Caco-2 (cell line): ENCODE results near the gene HIRA. TPM values are rescaled to one million over a fixed set of nuclear protein-coding genes. Genes with fewer than 3 reads are reported as not detected.

Experiments used
- BruUV-seq: library from RNA; stranded (reverse); fragments of 400-500 nt; replicated peaks from 2 replicates; lab custom pipeline; 2021; lab: Mats Ljungman, UMichigan
- CTCF ChIA-PET: fragments of 300-600 bp; sonication (Branson Sonifier 250); formaldehyde crosslinking; loops from one replicate; lab custom pipeline; 2022; ENCODE audit warnings: antibody characterized with exemption; lab: Charles Lee
- POLR2A ChIA-PET: fragments of 300-600 bp; sonication (Branson Sonifier 250); formaldehyde crosslinking; loops from one replicate; lab custom pipeline; 2022; ENCODE audit warnings: antibody characterized with exemption; lab: Charles Lee
- DNase-seq, 2 experiments: peaks; one replicate each; pipeline versions ENCODE4 v3.0.0 to v3.0.0-alpha.2; 2020 to 2022
- H3K27me3 ChIP-seq: replicated peaks from 2 replicates; pipeline ENCODE4 v1.6.0; 2011; ENCODE audit warnings: low read length; ENCODE audit not compliant: control insufficient read depth, insufficient read depth
- H3K36me3 ChIP-seq: 2 replicates; pipeline ENCODE4 v1.5.1; 2011; ENCODE audit warnings: low read length; ENCODE audit not compliant: control insufficient read depth, insufficient read depth
- H3K4me1 ChIP-seq: fragments of 250-450 bp; sonication (Bioruptor Pico); 2 replicates; pipeline ENCODE4 v1.5.1; 2020; ENCODE audit warnings: mild to moderate bottlenecking
- H3K4me3 ChIP-seq: 2 replicates; pipeline ENCODE4 v1.5.1; 2011; ENCODE audit warnings: low read depth, mild to moderate bottlenecking, control low read depth, low read length
- H3K9me3 ChIP-seq: fragments of 250-450 bp; sonication (Bioruptor Pico); 2 replicates; pipeline ENCODE4 v1.5.1; 2020; ENCODE audit warnings: mild to moderate bottlenecking, moderate library complexity
- H3K27ac Mint-ChIP-seq: one replicate; pipeline ENCODE4 v1.8.0; 2022; ENCODE audit warnings: mixed read lengths; ENCODE audit not compliant: unreplicated experiment
- H3K27me3 Mint-ChIP-seq: one replicate; pipeline ENCODE4 v1.8.0; 2022; ENCODE audit warnings: mixed read lengths; ENCODE audit not compliant: insufficient read depth, unreplicated experiment
- H3K36me3 Mint-ChIP-seq: one replicate; pipeline ENCODE4 v1.8.0; 2022; ENCODE audit warnings: mild to moderate bottlenecking, mixed read lengths; ENCODE audit not compliant: insufficient read depth, unreplicated experiment
- H3K4me1 Mint-ChIP-seq: one replicate; pipeline ENCODE4 v1.8.0; 2022; ENCODE audit warnings: low read depth, mixed read lengths; ENCODE audit not compliant: unreplicated experiment
- H3K4me3 Mint-ChIP-seq: one replicate; pipeline ENCODE4 v1.8.0; 2022; ENCODE audit warnings: mild to moderate bottlenecking, moderate library complexity, mixed read lengths; ENCODE audit not compliant: unreplicated experiment
- H3K9me3 Mint-ChIP-seq: one replicate; pipeline ENCODE4 v1.8.0; 2022; ENCODE audit warnings: mixed read lengths; ENCODE audit not compliant: unreplicated experiment
- CTCF ChIP-seq, 2 experiments: fragments of 200-600 bp in 1 of 2; IDR thresholded peaks; 1 replicate in 1 of 2; 2 replicates in 1 of 2; pipeline versions ENCODE4 v1.5.1 to v1.8.0; 2011 to 2022; ENCODE audit warnings: antibody characterized with exemption in 1 of 2, control low read depth in 1 of 2, inconsistent platforms in 1 of 2, low read depth in 1 of 2, low read length in 1 of 2, mild to moderate bottlenecking in 1 of 2, moderate library complexity in 1 of 2; ENCODE audit not compliant: insufficient read depth in 1 of 2, severe bottlenecking in 1 of 2, unreplicated experiment in 1 of 2
- intact Hi-C: fragments of 100-400 bp; cut with micrococcal nuclease; formaldehyde crosslinking; loops from one replicate; pipeline ENCODE4 v1.10.0; 2022; ENCODE audit not compliant: unreplicated experiment
- total RNA-seq: library from RNA; stranded (reverse); gene quantifications from 2 replicates; pipeline ENCODE4 v1.2.3, GENCODE V29; 2022

HIRA gene
- total RNA-seq, 1 experiment from 2014 or later = 60.1 TPM

GRCh38 chr22:19361501-19362103 lies 69.9 kb downstream of the HIRA start:
- peaks cover 55% of the 10 kb centered on the region for H3K36me3 Mint-ChIP-seq

GRCh38 chr22:19360862-19361261 lies 70.7 kb downstream of the HIRA start:
- BruUV-seq = no TSS peak
- Histone ChIP-seq H3K36me3 (no peaks in the 10 kb centered on the region; the same call in none of the 2 replicates), H3K27me3 (no peaks in the 10 kb centered on the region), H3K9me3 (no peaks in the 10 kb centered on the region), H3K4me1 (no peaks in the 10 kb centered on the region), H3K4me3 (no peak overlapping the region)
- no peak overlapping the region for H3K4me3 Mint-ChIP-seq
- intact Hi-C loops = no loop called here
- TF ChIP-seq CTCF (IDR thresholded peaks at IDR 0.05; ENCODE audit: insufficient read depth in 1 of 2, low read depth in 1 of 2, low read length in 1 of 2, severe bottlenecking in 1 of 2, unreplicated experiment in 1 of 2) = no peak
- DNase-seq = no peak
- ChIA-PET POLR2A (no interaction called here), CTCF (no interaction called here)
- no peaks in the 10 kb centered on the region for H3K27me3 Mint-ChIP-seq
- no peaks in the 10 kb centered on the region for H3K4me1 Mint-ChIP-seq
- no peak overlapping the region for H3K27ac Mint-ChIP-seq
- H3K9me3 Mint-ChIP-seq = no peaks in the 10 kb centered on the region
- peaks cover 53% of the 10 kb centered on the region for H3K36me3 Mint-ChIP-seq

More at GRCh38 chr22:19361501-19362103, 69.9 kb downstream of the HIRA start:
- H3K27me3 Mint-ChIP-seq = no peaks in the 10 kb centered on the region
- no peak overlapping the region for H3K4me3 Mint-ChIP-seq
- ChIA-PET POLR2A (no interaction called here), CTCF (no interaction called here)
- no peak for TF ChIP-seq CTCF (IDR thresholded peaks at IDR 0.05; ENCODE audit: insufficient read depth in 1 of 2, low read depth in 1 of 2, low read length in 1 of 2, severe bottlenecking in 1 of 2, unreplicated experiment in 1 of 2)
- H3K4me3 ChIP-seq = no peak overlapping the region
- DNase-seq = no peak
- H3K4me1 ChIP-seq = no peaks in the 10 kb centered on the region
- no peaks in the 10 kb centered on the region for H3K4me1 Mint-ChIP-seq
- intact Hi-C loops = no loop called here
- no peaks in the 10 kb centered on the region; the same call in none of the 2 replicates for H3K36me3 ChIP-seq
- H3K27me3 ChIP-seq = no peaks in the 10 kb centered on the region
- BruUV-seq = no TSS peak
- no peak overlapping the region for H3K27ac Mint-ChIP-seq
- H3K9me3 ChIP-seq = no peaks in the 10 kb centered on the region
- no peaks in the 10 kb centered on the region for H3K9me3 Mint-ChIP-seq

- BruUV-seq = no TSS peak
- no peak for DNase-seq
- no peaks in the 10 kb centered on the region for H3K27me3 ChIP-seq
- H3K4me3 ChIP-seq = no peak overlapping the region
- no peaks in the 10 kb centered on the region for H3K4me1 ChIP-seq
- TF ChIP-seq CTCF (IDR thresholded peaks at IDR 0.05; ENCODE audit: insufficient read depth in 1 of 2, low read depth in 1 of 2, low read length in 1 of 2, severe bottlenecking in 1 of 2, unreplicated experiment in 1 of 2) = no peak
- ChIA-PET POLR2A (no interaction called here), CTCF (no interaction called here)
- intact Hi-C loops = no loop called here
- Mint-ChIP-seq H3K27ac (no peak overlapping the region), H3K9me3 (no peaks in the 10 kb centered on the region), H3K36me3 (peaks cover 53% of the 10 kb centered on the region), H3K4me3 (no peak overlapping the region), H3K27me3 (no peaks in the 10 kb centered on the region), H3K4me1 (no peaks in the 10 kb centered on the region)
- no peaks in the 10 kb centered on the region; the same call in none of the 2 replicates for H3K36me3 ChIP-seq
- no peaks in the 10 kb centered on the region for H3K9me3 ChIP-seq
These were observed 71.2 kb downstream of the HIRA start for GRCh38 chr22:19360300-19360792.
